ENCODE measurements around the gene MMP28. TPM values are rescaled to one million over a fixed set of nuclear protein-coding genes. Genes with fewer than 3 reads are reported as not detected.
A peak's percentile ranks its signal among the peaks of the same experiment; 100 is the strongest.

The MMP28 gene
- total and polyA plus RNA-seq, 10 of the 15 experiments (the other 5 are each of a cell fraction or from before 2014, with no cell fraction given): not detected

DNA sequence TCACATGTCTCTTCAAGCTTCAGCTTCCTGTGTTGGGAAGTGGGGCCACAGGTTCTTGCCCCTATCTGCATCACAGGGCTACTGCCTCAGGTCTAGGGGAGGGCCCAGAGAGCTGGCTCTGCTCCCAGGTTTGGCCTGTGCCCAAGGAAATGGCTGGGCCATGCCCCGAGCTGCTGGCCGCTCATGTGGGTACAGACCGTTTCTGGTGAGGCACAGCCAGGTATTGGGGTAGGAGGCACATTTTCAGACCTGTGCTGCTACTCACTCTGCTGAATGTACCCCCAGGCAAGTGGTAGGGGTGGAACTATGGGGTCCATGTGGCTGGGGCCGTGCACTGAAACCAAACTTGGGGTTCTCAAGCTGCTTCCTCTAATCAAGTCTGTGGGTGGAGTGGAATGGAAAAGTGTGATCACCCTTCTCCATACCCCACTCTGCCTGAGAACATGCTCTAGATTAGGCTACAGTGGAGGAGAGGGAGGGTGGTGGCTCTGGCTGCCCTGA, 47.0 kb downstream of the MMP28 start (continued):
- TF ChIP-seq NFXL1 (IDR thresholded peaks at IDR 0.05; ENCODE audit: borderline replicate concordance) (no peak), RAD51 (IDR thresholded peaks at IDR 0.05) (no peak), BHLHE40 (IDR thresholded peaks at IDR 0.05; ENCODE audit: borderline replicate concordance in 1 of 2, low read depth in 2 of 2, low read length in 1 of 2) (no peak), TCF7 (IDR thresholded peaks at IDR 0.05; ENCODE audit: borderline replicate concordance) (no peak)

DNA sequence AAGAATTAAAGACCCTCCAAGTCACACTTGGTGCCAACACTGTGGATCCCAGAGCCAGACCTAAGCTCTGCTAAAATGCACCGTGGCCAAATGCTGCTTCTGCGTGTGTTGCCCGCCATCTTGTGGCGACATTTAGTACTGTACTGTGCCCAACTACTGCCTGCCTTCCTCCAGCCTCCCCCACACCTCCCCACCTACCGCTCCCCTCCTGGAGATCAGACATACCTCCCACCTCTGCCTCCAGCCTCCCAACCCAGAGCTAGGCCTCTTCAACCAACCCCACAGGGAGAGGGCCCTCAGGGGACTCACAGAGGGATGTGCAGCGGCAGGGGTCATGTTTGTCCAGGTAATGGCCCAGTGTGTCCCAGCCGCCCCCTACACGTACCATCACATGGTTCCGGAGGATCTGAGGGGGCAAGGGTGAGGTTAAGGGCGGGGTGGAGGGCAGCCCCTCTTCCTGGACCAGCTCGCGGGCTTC, 47.9 kb downstream of the MMP28 start:
- peaks cover 2 to 6% of the 10 kb centered on the region in 2 experiments; a peak in 3 of 4 replicates for H3K27me3 ChIP-seq (replicated peaks in 1 of 2; ENCODE audit: control insufficient read depth in 2 of 2, insufficient read depth in 2 of 2, low read length in 1 of 2)
- H3K36me3 ChIP-seq (ENCODE audit: control insufficient read depth in 2 of 2, insufficient read depth in 2 of 2, low read length in 1 of 2): no peaks in the 10 kb centered on the region
- no peaks in the 10 kb centered on the region for H3K9me3 ChIP-seq (replicated peaks; ENCODE audit: control insufficient read depth, insufficient read depth, low read length)
- no peak for TF ChIP-seq CBFB (IDR thresholded peaks at IDR 0.05; ENCODE audit: low read depth)
- 0 out of 2 replicates have a peak, but pooled peaks have one; percentile 23 for TF ChIP-seq NBN (IDR thresholded peaks at IDR 0.05)
- peak; percentile 90 for TF ChIP-seq SMC3 (IDR thresholded peaks at IDR 0.05; ENCODE audit: borderline replicate concordance, low read length)
- no peak for TF ChIP-seq LARP7 (IDR thresholded peaks at IDR 0.05)
- TF ChIP-seq, protein P1, sequence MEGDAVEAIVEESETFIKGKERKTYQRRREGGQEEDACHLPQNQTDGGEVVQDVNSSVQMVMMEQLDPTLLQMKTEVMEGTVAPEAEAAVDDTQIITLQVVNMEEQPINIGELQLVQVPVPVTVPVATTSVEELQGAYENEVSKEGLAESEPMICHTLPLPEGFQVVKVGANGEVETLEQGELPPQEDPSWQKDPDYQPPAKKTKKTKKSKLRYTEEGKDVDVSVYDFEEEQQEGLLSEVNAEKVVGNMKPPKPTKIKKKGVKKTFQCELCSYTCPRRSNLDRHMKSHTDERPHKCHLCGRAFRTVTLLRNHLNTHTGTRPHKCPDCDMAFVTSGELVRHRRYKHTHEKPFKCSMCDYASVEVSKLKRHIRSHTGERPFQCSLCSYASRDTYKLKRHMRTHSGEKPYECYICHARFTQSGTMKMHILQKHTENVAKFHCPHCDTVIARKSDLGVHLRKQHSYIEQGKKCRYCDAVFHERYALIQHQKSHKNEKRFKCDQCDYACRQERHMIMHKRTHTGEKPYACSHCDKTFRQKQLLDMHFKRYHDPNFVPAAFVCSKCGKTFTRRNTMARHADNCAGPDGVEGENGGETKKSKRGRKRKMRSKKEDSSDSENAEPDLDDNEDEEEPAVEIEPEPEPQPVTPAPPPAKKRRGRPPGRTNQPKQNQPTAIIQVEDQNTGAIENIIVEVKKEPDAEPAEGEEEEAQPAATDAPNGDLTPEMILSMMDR (IDR thresholded peaks at IDR 0.05 in 2 of 3, conservative IDR thresholded peaks at IDR 0.05 in 1 of 3; ENCODE audit: control insufficient read depth in 2 of 3, extremely low read depth in 1 of 3, insufficient read depth in 1 of 3, low read depth in 3 of 3, low read length in 3 of 3): peak; percentile 80 to 93 (median 85)
- TF ChIP-seq RAD21 (IDR thresholded peaks at IDR 0.05; ENCODE audit: insufficient read depth, low read depth, low read length): peak; percentile 89
- 0 out of 3 replicates have a peak, but pooled peaks have one; percentile 12 for TF ChIP-seq POU2F2 (IDR thresholded peaks at IDR 0.05; ENCODE audit: borderline replicate concordance, low read depth, low read length)
- TF ChIP-seq YY1 (IDR thresholded peaks at IDR 0.05; ENCODE audit: low read depth, low read length): peak; percentile 66
- TF ChIP-seq MYC (IDR thresholded peaks at IDR 0.05; ENCODE audit: insufficient read depth, insufficient read length, insufficient replicate concordance, low read length, severe bottlenecking): no peak
- POLR2A ChIA-PET: interaction anchor here (1.2 kb wide), 1 partner anchor 133 kb away, joined by 3 read pairs; no protein-coding TSS in a partner anchor
- H4K20me1 ChIP-seq (ENCODE audit: control insufficient read depth, insufficient read depth): no peaks in the 10 kb centered on the region
- H3K79me2 ChIP-seq (ENCODE audit: control insufficient read depth, insufficient read depth, low read length): no peaks in the 10 kb centered on the region
- DNase-seq (ENCODE audit: low read depth, low spot score): peak; percentile 17
- H3K4me2 ChIP-seq (ENCODE audit: control insufficient read depth, insufficient read depth): no peak overlapping the region
- H3K4me3 ChIP-seq: no peak overlapping the region
- SMC1A ChIA-PET (ENCODE audit: uncharacterized antibody, unreplicated experiment): interaction anchor here (0.5 to 2.6 kb wide), 9 partner anchors 9 to 624 kb away, joined by 3 to 33 read pairs (median 3); no protein-coding TSS in a partner anchor
- H3K9ac ChIP-seq (ENCODE audit: control insufficient read depth, insufficient read depth, low read length): no peak overlapping the region
- BruUV-seq (replicated peaks): no TSS peak
- CTCF ChIA-PET: interaction anchor here (0.6 to 6.0 kb wide), 39 partner anchors 9 to 757 kb away, joined by 3 to 116 read pairs (median 4); partner anchors contain the start of genes PEX12, RAD51D and RASL10B
- ATAC-seq: peak; percentile 97
- intact Hi-C loops (cut with micrococcal nuclease; ENCODE audit: unreplicated experiment): loop anchor here (1.0 to 10.0 kb wide), 4 partner anchors 134 to 1323 kb away; no protein-coding TSS in a partner anchor
- H3K4me1 ChIP-seq (ENCODE audit: control insufficient read depth, insufficient read depth, low read length): no peaks in the 10 kb centered on the region
- no peak overlapping the region for H2AFZ ChIP-seq (ENCODE audit: control insufficient read depth, low read depth, low read length)
- no peak for FAIRE-seq
- WGBS (ENCODE audit: insufficient coverage, insufficient replicate concordance, low lambda C conversion rate, missing lambda C conversion rate): 14% methylated on average over 8 of the region's 12 CpGs
- H3K27ac ChIP-seq (ENCODE audit: control insufficient read depth, insufficient read depth): no peak overlapping the region
- RAD21 ChIA-PET (ENCODE audit: unreplicated experiment): interaction anchor here (0.7 to 4.5 kb wide), 19 partner anchors 8 to 625 kb away, joined by 3 to 55 read pairs (median 3); partner anchors contain the start of genes NLE1 and TAF15
- in situ Hi-C loops (cut with MboI): loop anchor here (5.0 to 10.0 kb wide), 3 partner anchors 140 to 583 kb away; no protein-coding TSS in a partner anchor
